ENCODE results near the gene PLCL2.

The PLCL2 gene

GRCh38 chr3:17011728-17012338 lies 127.1 kb downstream of the PLCL2 start:
- H3K4me1 ChIP-seq (ENCODE audit: insufficient read depth, low read length) = peaks cover 15% of the 10 kb centered on the region
- H2AFZ ChIP-seq (ENCODE audit: low read depth, low read length) = no peak overlapping the region
- H3K36me3 ChIP-seq (ENCODE audit: insufficient read depth, low read length) = no peaks in the 10 kb centered on the region
- no peaks in the 10 kb centered on the region for H3K27me3 ChIP-seq (ENCODE audit: insufficient read depth, low read length)
- no peaks in the 10 kb centered on the region for H3K9me3 ChIP-seq (ENCODE audit: low read length)
- H3K4me3 ChIP-seq (ENCODE audit: low read length) = no peak overlapping the region

- no peak overlapping the region for H3K4me3 ChIP-seq (ENCODE audit: low read length)
- H3K4me1 ChIP-seq (ENCODE audit: insufficient read depth, low read length) = peaks cover 15% of the 10 kb centered on the region
- no peak overlapping the region for H2AFZ ChIP-seq (ENCODE audit: low read depth, low read length)
- H3K9me3 ChIP-seq (ENCODE audit: low read length) = no peaks in the 10 kb centered on the region
- H3K36me3 ChIP-seq (ENCODE audit: insufficient read depth, low read length) = no peaks in the 10 kb centered on the region
- no peaks in the 10 kb centered on the region for H3K27me3 ChIP-seq (ENCODE audit: insufficient read depth, low read length)
These were observed 128.3 kb downstream of the PLCL2 start for GRCh38 chr3:17013050-17013449.

GRCh38 chr3:17013571-17013970 lies 128.8 kb downstream of the PLCL2 start:
- Histone ChIP-seq H2AFZ (ENCODE audit: low read depth, low read length) (no peak overlapping the region), H3K4me3 (ENCODE audit: low read length) (no peak overlapping the region), H3K36me3 (ENCODE audit: insufficient read depth, low read length) (no peaks in the 10 kb centered on the region), H3K9me3 (ENCODE audit: low read length) (no peaks in the 10 kb centered on the region), H3K4me1 (ENCODE audit: insufficient read depth, low read length) (peaks cover 15% of the 10 kb centered on the region), H3K27me3 (ENCODE audit: insufficient read depth, low read length) (no peaks in the 10 kb centered on the region)

DNA sequence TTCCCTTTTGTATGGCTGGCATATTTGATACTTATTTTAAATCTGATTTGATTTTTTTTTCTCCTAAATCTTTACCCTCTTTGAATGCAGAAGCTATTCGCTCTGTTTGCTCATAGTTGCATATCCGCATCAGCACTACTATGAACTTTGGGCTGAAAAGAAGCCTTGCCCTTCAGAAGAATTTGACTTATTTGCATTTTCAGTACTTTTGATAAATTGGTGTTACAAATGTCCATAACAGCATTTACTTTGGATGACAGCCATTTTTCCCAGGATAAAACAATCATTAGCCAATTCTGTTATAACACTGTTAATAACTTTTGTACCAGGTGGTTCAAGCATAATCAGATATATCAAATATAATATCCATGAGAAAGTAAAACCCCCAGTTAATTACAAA lies 129.5 kb downstream of the PLCL2 start:
- Histone ChIP-seq H3K4me1 (ENCODE audit: insufficient read depth, low read length) (peaks cover 15% of the 10 kb centered on the region), H3K9me3 (ENCODE audit: low read length) (no peaks in the 10 kb centered on the region), H3K4me3 (ENCODE audit: low read length) (no peak overlapping the region), H2AFZ (ENCODE audit: low read depth, low read length) (no peak overlapping the region), H3K36me3 (ENCODE audit: insufficient read depth, low read length) (no peaks in the 10 kb centered on the region), H3K27me3 (ENCODE audit: insufficient read depth, low read length) (no peaks in the 10 kb centered on the region)

- Histone ChIP-seq H3K4me3 (ENCODE audit: low read length) (no peak overlapping the region), H3K9me3 (ENCODE audit: low read length) (no peaks in the 10 kb centered on the region), H3K4me1 (ENCODE audit: insufficient read depth, low read length) (peaks cover 15% of the 10 kb centered on the region), H3K36me3 (ENCODE audit: insufficient read depth, low read length) (no peaks in the 10 kb centered on the region), H3K27me3 (ENCODE audit: insufficient read depth, low read length) (no peaks in the 10 kb centered on the region), H2AFZ (ENCODE audit: low read depth, low read length) (no peak overlapping the region)
These were observed 130.0 kb downstream of the PLCL2 start for GRCh38 chr3:17014709-17015108.

- H3K36me3 ChIP-seq (ENCODE audit: insufficient read depth, low read length) = no peaks in the 10 kb centered on the region
- H3K9me3 ChIP-seq (ENCODE audit: low read length) = no peaks in the 10 kb centered on the region
- no peak overlapping the region for H2AFZ ChIP-seq (ENCODE audit: low read depth, low read length)
- no peaks in the 10 kb centered on the region for H3K4me1 ChIP-seq (ENCODE audit: insufficient read depth, low read length)
- no peaks in the 10 kb centered on the region for H3K27me3 ChIP-seq (ENCODE audit: insufficient read depth, low read length)
- H3K4me3 ChIP-seq (ENCODE audit: low read length) = no peak overlapping the region
These were observed 136.9 kb downstream of the PLCL2 start for GRCh38 chr3:17021614-17022013.

GRCh38 chr3:17023006-17023664 lies 138.4 kb downstream of the PLCL2 start:
- no peaks in the 10 kb centered on the region for H3K27me3 ChIP-seq (ENCODE audit: insufficient read depth, low read length)
- H3K36me3 ChIP-seq (ENCODE audit: insufficient read depth, low read length) = no peaks in the 10 kb centered on the region
- H3K9me3 ChIP-seq (ENCODE audit: low read length) = no peaks in the 10 kb centered on the region
- no peak overlapping the region for H3K4me3 ChIP-seq (ENCODE audit: low read length)
- no peak overlapping the region for H2AFZ ChIP-seq (ENCODE audit: low read depth, low read length)
- no peaks in the 10 kb centered on the region for H3K4me1 ChIP-seq (ENCODE audit: insufficient read depth, low read length)

DNA sequence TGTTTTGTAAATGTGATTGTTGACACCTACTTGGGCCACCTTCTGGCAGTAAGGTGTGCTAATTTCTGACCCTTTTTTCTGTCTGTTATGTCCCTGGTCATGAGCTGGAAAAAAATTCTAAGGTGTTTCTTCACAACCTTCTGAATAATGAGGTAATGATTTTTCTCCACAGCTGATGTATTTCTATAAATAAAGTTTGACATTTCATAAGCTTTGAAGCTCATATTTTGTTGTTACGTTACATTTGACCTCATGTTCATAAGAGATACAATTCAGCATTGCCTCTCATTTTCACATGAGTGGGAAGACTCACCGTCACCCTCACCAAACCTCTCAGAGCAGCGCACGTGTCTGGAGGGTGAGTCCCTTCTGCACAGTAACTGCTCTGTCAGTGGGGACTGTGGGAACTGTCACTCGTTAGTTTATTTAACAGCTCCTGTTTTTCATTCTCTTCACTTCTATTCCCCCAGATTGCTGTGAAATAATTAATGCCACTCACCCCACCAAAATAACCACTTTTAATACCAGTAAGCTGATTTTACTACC lies 140.9 kb downstream of the PLCL2 start:
- Histone ChIP-seq H2AFZ (ENCODE audit: low read depth, low read length) (no peak overlapping the region), H3K27me3 (ENCODE audit: insufficient read depth, low read length) (no peaks in the 10 kb centered on the region), H3K9me3 (ENCODE audit: low read length) (no peaks in the 10 kb centered on the region), H3K4me3 (ENCODE audit: low read length) (no peak overlapping the region), H3K4me1 (ENCODE audit: insufficient read depth, low read length) (no peaks in the 10 kb centered on the region), H3K36me3 (ENCODE audit: insufficient read depth, low read length) (no peaks in the 10 kb centered on the region)

- Histone ChIP-seq H2AFZ (ENCODE audit: low read depth, low read length) (no peak overlapping the region), H3K4me3 (ENCODE audit: low read length) (no peak overlapping the region), H3K36me3 (ENCODE audit: insufficient read depth, low read length) (no peaks in the 10 kb centered on the region), H3K4me1 (ENCODE audit: insufficient read depth, low read length) (no peaks in the 10 kb centered on the region), H3K27me3 (ENCODE audit: insufficient read depth, low read length) (no peaks in the 10 kb centered on the region), H3K9me3 (ENCODE audit: low read length) (no peaks in the 10 kb centered on the region)
These were observed 142.6 kb downstream of the PLCL2 start for GRCh38 chr3:17027318-17027717.

DNA sequence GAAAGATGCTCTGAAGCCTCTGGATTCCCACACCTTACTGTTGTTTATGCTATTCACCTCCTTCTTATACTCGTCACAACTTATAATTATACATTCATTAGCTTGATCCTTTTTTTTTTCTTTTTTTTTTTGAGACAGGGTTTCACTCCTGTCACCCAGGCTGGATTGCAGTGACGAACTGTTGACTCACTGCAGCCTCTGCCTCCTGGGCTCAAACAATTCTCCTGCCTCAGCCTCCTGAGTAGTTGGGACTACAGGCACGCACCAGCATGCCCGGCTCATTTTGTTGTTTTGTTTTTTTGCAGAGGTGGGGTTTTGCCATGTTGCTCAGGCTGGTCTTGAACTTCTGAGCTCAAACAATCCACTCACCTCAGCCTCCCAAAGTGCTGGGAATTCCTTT lies 143.6 kb downstream of the PLCL2 start:
- H3K9me3 ChIP-seq (ENCODE audit: low read length) = no peaks in the 10 kb centered on the region
- no peak overlapping the region for H3K4me3 ChIP-seq (ENCODE audit: low read length)
- no peaks in the 10 kb centered on the region for H3K36me3 ChIP-seq (ENCODE audit: insufficient read depth, low read length)
- H3K4me1 ChIP-seq (ENCODE audit: insufficient read depth, low read length) = no peaks in the 10 kb centered on the region
- no peaks in the 10 kb centered on the region for H3K27me3 ChIP-seq (ENCODE audit: insufficient read depth, low read length)
- H2AFZ ChIP-seq (ENCODE audit: low read depth, low read length) = no peak overlapping the region

DNA sequence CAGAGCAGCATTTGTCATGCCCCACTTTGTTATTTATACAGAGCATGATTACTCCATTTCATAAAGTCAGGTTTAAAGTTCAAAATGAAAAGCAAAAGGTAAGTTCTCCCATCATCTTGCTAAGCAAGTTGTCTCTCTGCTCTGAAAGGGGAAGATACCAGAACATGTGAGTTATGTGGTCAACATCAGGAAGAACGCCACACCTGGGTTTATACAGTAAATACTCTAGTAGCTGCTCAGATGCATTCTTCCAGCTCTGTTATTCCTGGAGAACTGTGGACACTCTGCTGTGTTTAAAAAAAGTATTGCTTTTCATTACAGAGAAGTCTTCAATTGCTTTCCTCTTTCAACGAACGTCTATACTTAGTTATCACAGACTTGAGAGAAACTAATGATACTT lies 145.7 kb downstream of the PLCL2 start:
- no peaks in the 10 kb centered on the region for H3K9me3 ChIP-seq (ENCODE audit: low read length)
- no peaks in the 10 kb centered on the region for H3K36me3 ChIP-seq (ENCODE audit: insufficient read depth, low read length)
- H2AFZ ChIP-seq (ENCODE audit: low read depth, low read length) = no peak overlapping the region
- no peaks in the 10 kb centered on the region for H3K27me3 ChIP-seq (ENCODE audit: insufficient read depth, low read length)
- H3K4me1 ChIP-seq (ENCODE audit: insufficient read depth, low read length) = no peaks in the 10 kb centered on the region
- H3K4me3 ChIP-seq (ENCODE audit: low read length) = no peak overlapping the region

GRCh38 chr3:17030956-17031652 lies 146.3 kb downstream of the PLCL2 start:
- Histone ChIP-seq H3K4me3 (ENCODE audit: low read length) (no peak overlapping the region), H3K4me1 (ENCODE audit: insufficient read depth, low read length) (no peaks in the 10 kb centered on the region), H3K9me3 (ENCODE audit: low read length) (no peaks in the 10 kb centered on the region), H2AFZ (ENCODE audit: low read depth, low read length) (no peak overlapping the region), H3K27me3 (ENCODE audit: insufficient read depth, low read length) (no peaks in the 10 kb centered on the region), H3K36me3 (ENCODE audit: insufficient read depth, low read length) (no peaks in the 10 kb centered on the region)

DNA sequence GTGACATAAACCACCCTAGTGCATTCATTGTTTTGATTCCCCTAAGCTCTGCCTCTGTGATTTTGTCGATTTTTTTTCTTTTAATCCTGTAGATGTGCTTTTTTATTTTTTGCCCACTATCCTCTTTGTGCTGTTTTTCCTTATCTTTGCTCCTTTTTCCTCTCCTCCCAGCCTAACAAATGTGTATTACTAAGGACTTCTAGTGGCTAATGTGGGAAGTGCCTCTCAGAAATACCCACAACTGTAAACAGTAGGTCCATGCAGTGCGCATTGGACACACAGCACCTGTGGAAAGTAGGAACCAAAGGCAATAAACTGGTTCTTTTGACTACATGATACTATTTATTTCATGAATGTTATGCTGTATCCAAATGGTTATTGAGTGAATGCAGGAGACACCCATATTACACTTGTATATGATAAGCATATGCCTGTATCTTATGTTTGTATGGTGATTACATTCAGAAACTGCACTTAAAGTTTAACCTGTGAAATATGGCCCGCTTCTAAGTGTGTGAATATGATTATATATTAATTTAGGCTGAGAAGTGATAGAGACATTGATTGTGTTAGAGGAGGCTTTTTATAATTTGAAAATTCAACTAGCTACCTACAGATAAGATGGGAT lies 147.8 kb downstream of the PLCL2 start:
- H2AFZ ChIP-seq (ENCODE audit: low read depth, low read length) = no peak overlapping the region
- H3K27me3 ChIP-seq (ENCODE audit: insufficient read depth, low read length) = no peaks in the 10 kb centered on the region
- H3K4me3 ChIP-seq (ENCODE audit: low read length) = no peak overlapping the region
- no peaks in the 10 kb centered on the region for H3K9me3 ChIP-seq (ENCODE audit: low read length)
- H3K36me3 ChIP-seq (ENCODE audit: insufficient read depth, low read length) = no peaks in the 10 kb centered on the region
- no peaks in the 10 kb centered on the region for H3K4me1 ChIP-seq (ENCODE audit: insufficient read depth, low read length)

All from neuron (in vitro differentiated cells).